ENCODE measurements around the gene ZFYVE1. TPM values are rescaled to one million over a fixed set of nuclear protein-coding genes. Genes with fewer than 3 reads are reported as not detected.
A peak's percentile ranks its signal among the peaks of the same experiment; 100 is the strongest.
"Not testable (repeated sequence)": the region's sequence is repeated elsewhere in the genome, so short reads cannot be mapped to it uniquely, and the experiment has no call there.

The ZFYVE1 gene
- total RNA-seq, 1 donor from 2014 or later, result 12.2 TPM

DNA sequence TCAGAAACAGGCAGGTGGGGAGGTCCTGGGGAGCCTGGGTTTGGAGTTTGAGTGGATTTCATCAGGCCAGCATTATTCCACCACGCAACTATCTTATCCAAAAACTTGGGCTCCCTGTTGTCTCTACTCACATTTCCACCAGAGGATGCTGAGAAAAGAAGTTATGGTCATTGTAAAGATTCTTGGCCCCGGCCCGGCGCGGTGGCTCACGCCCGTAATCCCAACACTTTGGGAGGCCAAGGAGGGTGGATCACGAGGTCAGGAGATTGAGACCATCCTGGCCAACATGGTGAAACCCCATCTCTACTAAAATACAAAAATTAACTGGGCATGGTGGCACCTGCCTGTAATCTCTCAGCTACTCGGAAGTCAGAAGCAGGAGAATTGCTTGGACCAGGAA is 70.2 kb downstream of the ZFYVE1 start:
- DNase-seq, result not testable (repeated sequence)

GRCh38 chr14:72952171-72952570 is 74.7 kb downstream of the ZFYVE1 start:
- DNase-seq, result no peak

- peak; percentile 35 for DNase-seq
Measured at GRCh38 chr14:72948481-72949138, 78.3 kb downstream of the ZFYVE1 start.

GRCh38 chr14:72947366-72948160 is 79.3 kb downstream of the ZFYVE1 start:
- DNase-seq, result no peak

GRCh38 chr14:72946491-72946890 is 80.4 kb downstream of the ZFYVE1 start:
- DNase-seq, result no peak

DNA sequence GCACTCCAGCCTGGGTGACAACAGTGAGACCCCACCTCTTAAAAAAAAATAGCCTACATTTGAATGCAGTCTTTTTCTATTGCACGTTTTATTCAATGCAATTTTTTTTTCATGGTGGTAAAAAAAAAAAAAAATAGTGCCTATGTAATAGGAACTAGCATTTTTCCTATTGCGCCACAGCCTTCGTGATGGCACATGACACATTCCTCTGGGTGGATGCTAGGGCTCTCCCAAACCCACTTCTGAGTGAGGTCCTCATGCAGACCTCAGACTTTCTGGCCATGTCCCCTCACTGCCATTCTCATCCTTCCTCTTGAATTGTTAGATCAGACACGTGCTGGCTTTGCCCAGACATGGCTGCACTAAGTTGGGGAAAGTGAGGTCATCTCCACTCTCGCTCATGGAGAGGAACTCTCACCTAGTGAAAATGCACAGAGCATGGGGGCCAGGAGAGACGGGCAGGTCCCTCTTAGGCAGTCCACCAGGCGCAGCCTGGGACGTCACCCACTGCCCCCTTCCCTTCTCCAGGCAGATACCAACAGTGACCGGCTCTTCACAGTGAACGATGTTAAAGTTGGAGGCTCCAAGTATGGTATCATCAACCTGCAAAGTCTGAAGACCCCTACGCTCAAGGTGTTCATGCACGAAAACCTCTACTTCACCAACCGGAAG is 81.4 kb downstream of the ZFYVE1 start:
- DNase-seq, result no peak

GRCh38 chr14:72943876-72944430 is 83.0 kb downstream of the ZFYVE1 start:
- DNase-seq, result no peak

- DNase-seq, result no peak
Measured at GRCh38 chr14:72942934-72943333, 84.0 kb downstream of the ZFYVE1 start.

GRCh38 chr14:72941286-72941985 is 85.5 kb downstream of the ZFYVE1 start:
- no peak for DNase-seq

DNA sequence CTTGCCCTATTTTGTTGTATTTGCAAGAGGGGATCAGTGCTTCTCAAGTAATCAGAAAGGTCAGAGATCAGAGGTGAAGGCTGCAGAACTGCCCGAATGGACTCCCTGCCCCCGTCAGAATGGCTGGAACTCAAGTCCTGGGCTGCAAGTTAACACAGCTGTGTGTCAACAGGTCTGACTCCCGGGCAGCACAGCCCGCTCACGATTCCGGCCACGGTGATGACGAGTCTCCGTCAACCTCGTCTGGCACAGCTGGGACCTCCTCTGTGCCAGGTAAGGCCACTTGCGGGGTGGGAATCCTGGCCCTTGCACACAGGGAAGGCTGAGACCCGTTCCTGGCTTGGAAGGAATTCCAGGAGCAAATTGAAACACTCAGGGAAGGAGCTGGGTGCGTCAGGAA is 87.3 kb downstream of the ZFYVE1 start:
- no peak for DNase-seq

- no peak for DNase-seq
Measured at GRCh38 chr14:72932893-72933292, 94.0 kb downstream of the ZFYVE1 start.

- DNase-seq, result no peak
Measured at GRCh38 chr14:72929316-72930080, 97.4 kb downstream of the ZFYVE1 start.

GRCh38 chr14:72928872-72929271 is 98.0 kb downstream of the ZFYVE1 start:
- no peak for DNase-seq

GRCh38 chr14:72926292-72927028 is 100.4 kb downstream of the ZFYVE1 start, which contains the start of gene DCAF4:
Gene DCAF4, plus strand, starts transcription at chr14:72926464. Its CDS starts 11,515 bp downstream, at chr14:72937979.
- DNase-seq, result peak; percentile 97

DNA sequence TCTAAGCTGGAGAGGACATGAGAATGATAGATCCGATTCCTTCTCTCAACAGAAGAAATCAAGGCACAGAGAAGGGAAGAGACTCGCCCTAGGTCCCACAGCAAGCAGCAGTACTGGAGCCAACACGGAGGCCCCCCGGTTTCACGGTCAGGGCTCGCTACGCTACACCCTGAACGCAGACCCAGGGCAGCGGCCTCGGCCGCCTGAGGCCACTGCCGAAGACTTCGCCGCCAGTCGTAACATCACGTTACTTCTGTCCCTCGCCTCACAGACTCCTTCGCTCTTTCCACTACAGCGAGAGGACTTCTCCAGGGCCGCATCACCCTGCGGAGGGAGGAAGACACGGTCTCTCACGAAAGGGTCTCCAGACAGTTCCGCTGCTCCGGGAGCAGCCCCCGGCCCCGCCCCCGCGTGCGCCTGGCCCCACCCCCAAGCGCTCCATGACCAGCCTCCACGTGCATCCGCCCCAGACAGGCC is 101.1 kb downstream of the ZFYVE1 start:
- no peak for DNase-seq

- no peak for DNase-seq
Measured at GRCh38 chr14:72925171-72925759, 101.6 kb downstream of the ZFYVE1 start.

DNA sequence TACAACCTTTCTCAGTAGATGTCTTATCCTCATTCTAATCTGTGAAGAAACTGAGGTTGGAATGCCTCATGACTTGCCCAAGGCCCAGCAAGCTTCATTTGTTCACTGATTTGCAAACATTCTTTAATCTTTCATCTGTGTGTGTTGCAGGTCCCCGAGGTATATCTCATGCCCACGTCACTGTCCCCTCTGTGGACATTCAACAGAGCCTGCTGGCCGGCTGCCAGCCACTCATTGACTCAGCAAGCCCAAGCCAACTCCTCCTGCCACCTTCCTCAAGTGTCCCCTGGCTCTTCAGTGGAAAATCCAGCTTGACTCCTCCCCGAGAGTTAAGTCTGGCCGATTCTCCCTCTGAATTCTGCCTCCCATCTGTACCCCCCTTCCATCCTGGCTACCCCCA is 102.6 kb downstream of the ZFYVE1 start:
- DNase-seq, result no peak

GRCh38 chr14:72921396-72921795 is 105.5 kb downstream of the ZFYVE1 start:
- no peak for DNase-seq

GRCh38 chr14:72920008-72920407 is 106.9 kb downstream of the ZFYVE1 start:
- DNase-seq, result no peak
